Mucosa of descending colon (tissue), 3 donors: Measurements from ENCODE around the gene PTPRN2. TPM values are rescaled to one million over a fixed set of nuclear protein-coding genes. Genes with fewer than 3 reads are reported as not detected.

Source experiments
- ATAC-seq: fragments of 200-7000 bp; cut with Tn5 transposase; one replicate; pipeline ENCODE4 v1.9.1; 2020; ENCODE audit warnings: mild to moderate bottlenecking, moderate library complexity
- DNase-seq, 3 donors: peaks; one replicate each; pipeline ENCODE4 v3.0.0-alpha.2; 2020
- H3K36me3 ChIP-seq: fragments of 200-600 bp; one replicate; pipeline ENCODE4 v1.8.0; 2021; ENCODE audit warnings: low read depth, mild to moderate bottlenecking
- H3K4me1 ChIP-seq: fragments of 200-600 bp; one replicate; pipeline ENCODE4 v1.8.0; 2021; ENCODE audit warnings: low read depth, mild to moderate bottlenecking
- H3K4me3 ChIP-seq: fragments of 200-600 bp; one replicate; pipeline ENCODE4 v1.8.0; 2021; ENCODE audit warnings: mild to moderate bottlenecking
- H3K9me3 ChIP-seq: fragments of 200-600 bp; one replicate; pipeline ENCODE4 v1.8.0; 2021; ENCODE audit warnings: mild to moderate bottlenecking
- intact Hi-C, 2 donors: fragments of 100-400 bp; cut with DNase I in 1 of 2; cut with micrococcal nuclease in 1 of 2; formaldehyde crosslinking; loops; one replicate each; pipeline versions ENCODE4 v1.11.0 to v1.11.1; 2022; cut with DNase I, micrococcal nuclease
- total RNA-seq, 3 donors: library from RNA; stranded (reverse); fragmentation: NEBNext Ultra II Directional in 2 of 3; extraction: Animal tissue kit (Norgen Biotek cat#: 25700) in 2 of 3; gene quantifications; one replicate each; pipeline versions ENCODE4 v1.2.1 to v1.2.4, GENCODE V29; 2021 to 2023
- TF ChIP-seq, protein P1 (sequence below): fragments of 200-600 bp; IDR thresholded peaks from one replicate; pipeline ENCODE4 v1.8.0; 2022; ENCODE audit warnings: antibody characterized with exemption, mild to moderate bottlenecking
- donor health status: DM: no; HTN: no; CAD: no; lungs with moderate emphysema.
- donor health status: DM: no; HTN: no; CAD: no.
- donor health status: DM: no; HTN: yes; CAD: no.

The PTPRN2 gene
- total RNA-seq, 3 donors from 2014 or later = 12.5 to 28.0 (median 26.2) TPM

DNA sequence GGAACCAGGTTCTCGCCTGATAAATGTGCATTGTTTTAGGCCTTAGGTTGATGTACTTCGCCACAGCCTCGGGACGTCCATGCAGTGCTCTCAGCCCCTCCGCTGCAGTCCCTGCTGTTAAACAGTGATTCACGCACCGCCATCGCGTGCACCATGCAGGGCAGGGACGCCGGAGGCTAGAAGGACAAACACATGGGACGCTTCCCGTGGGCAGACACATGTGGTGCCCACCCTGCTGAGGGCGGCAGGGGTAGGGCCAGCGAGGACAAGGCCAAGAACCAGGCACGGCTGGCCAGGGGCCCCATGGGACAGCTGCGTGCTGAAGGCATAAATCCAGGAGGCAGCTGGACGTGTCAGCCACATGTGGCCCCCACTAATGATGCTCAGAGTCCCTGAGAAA lies 394.7 kb downstream of the PTPRN2 start:
- DNase-seq = no peak
- Histone ChIP-seq H3K36me3 (no peaks in the 10 kb centered on the region), H3K4me1 (no peaks in the 10 kb centered on the region), H3K9me3 (peaks cover 11% of the 10 kb centered on the region), H3K4me3 (no peak overlapping the region)
- intact Hi-C loops = no loop called here
- no peak for ATAC-seq
- TF ChIP-seq, protein P1, sequence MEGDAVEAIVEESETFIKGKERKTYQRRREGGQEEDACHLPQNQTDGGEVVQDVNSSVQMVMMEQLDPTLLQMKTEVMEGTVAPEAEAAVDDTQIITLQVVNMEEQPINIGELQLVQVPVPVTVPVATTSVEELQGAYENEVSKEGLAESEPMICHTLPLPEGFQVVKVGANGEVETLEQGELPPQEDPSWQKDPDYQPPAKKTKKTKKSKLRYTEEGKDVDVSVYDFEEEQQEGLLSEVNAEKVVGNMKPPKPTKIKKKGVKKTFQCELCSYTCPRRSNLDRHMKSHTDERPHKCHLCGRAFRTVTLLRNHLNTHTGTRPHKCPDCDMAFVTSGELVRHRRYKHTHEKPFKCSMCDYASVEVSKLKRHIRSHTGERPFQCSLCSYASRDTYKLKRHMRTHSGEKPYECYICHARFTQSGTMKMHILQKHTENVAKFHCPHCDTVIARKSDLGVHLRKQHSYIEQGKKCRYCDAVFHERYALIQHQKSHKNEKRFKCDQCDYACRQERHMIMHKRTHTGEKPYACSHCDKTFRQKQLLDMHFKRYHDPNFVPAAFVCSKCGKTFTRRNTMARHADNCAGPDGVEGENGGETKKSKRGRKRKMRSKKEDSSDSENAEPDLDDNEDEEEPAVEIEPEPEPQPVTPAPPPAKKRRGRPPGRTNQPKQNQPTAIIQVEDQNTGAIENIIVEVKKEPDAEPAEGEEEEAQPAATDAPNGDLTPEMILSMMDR = no peak

DNA sequence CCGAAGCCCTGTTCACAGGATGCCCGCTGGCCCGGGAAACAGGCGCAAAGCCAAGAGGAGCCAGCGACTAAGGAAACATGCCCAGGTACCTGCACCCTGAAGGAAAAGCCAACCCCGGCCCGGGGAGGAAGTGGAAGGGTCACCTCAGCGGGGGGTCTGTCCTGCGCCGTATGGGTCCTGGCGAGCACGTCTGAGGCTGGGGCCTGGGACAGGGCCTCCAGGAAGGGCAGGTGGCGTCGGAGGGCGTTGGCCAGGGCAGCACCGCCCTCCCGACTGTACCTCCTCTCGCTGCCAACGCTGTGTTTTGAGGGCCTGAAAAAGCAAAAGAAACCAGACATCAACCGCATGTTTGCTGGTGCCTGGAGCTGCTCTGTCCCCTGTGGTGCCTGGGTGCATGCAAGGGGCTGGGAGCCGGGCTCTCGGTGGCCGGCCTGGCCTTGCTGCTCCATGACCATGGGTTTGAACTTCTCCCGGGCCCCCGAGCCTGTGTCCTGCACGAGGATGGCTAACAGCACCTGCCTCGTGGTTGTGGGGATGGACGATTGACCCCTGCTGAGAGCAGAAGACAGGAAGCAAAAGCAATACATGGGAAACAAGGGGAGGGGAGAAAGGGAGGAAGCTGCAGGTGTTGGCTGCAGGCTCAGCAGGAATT lies 395.3 kb downstream of the PTPRN2 start:
- Histone ChIP-seq H3K4me1 (no peaks in the 10 kb centered on the region), H3K4me3 (no peak overlapping the region), H3K36me3 (no peaks in the 10 kb centered on the region), H3K9me3 (peaks cover 11% of the 10 kb centered on the region)
- TF ChIP-seq, protein P1 = no peak
- DNase-seq = no peak
- intact Hi-C loops = no loop called here
- no peak for ATAC-seq

DNA sequence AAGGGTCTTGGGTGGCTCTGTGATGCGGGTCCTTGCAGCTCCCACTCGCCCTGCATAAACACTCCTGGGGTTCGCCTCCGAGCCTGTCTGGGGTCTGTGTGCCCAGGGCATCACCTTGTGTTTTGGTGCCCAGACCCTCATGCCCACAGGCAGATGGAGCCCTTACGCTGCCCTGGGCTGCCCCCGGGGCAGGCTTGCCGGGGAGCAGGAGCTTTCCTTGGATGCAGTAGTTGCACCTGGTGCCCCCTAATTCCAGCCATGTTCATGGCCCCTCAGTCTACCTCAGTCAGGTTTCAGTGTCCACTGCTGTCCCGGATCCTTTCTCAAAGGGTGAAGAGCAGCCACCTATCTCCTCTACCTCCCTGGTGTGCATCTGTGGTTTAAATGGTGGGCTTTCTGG lies 396.0 kb downstream of the PTPRN2 start:
- TF ChIP-seq, protein P1 = no peak
- H3K9me3 ChIP-seq = peaks cover 11% of the 10 kb centered on the region
- DNase-seq (no peak), ATAC-seq (no peak)
- no peaks in the 10 kb centered on the region for H3K36me3 ChIP-seq
- intact Hi-C loops = no loop called here
- no peaks in the 10 kb centered on the region for H3K4me1 ChIP-seq
- H3K4me3 ChIP-seq = no peak overlapping the region

DNA sequence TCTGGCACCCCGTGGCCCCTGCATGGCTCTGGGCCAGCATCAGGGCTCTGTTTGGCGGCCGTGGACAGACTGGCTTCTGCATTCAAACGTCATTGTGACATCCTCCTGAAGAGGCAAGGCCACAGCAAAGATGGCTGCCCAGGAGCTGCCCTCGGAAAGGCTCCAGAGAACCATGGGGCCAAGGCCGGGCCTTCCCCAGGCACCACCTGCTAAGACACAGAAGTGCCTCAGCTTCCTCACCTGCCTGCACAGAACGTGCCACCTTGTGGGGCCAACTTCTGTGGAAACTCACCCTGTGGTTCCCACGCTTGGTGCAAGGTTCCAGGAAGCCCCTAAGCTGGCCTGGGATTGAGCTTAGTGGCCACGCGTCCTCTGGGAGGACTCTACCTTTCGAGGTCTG lies 396.9 kb downstream of the PTPRN2 start:
- intact Hi-C loops = no loop called here
- no peaks in the 10 kb centered on the region for H3K36me3 ChIP-seq
- DNase-seq (no peak), ATAC-seq (no peak)
- H3K9me3 ChIP-seq = peaks cover 5% of the 10 kb centered on the region
- no peaks in the 10 kb centered on the region for H3K4me1 ChIP-seq
- H3K4me3 ChIP-seq = no peak overlapping the region
- TF ChIP-seq, protein P1 = no peak

DNA sequence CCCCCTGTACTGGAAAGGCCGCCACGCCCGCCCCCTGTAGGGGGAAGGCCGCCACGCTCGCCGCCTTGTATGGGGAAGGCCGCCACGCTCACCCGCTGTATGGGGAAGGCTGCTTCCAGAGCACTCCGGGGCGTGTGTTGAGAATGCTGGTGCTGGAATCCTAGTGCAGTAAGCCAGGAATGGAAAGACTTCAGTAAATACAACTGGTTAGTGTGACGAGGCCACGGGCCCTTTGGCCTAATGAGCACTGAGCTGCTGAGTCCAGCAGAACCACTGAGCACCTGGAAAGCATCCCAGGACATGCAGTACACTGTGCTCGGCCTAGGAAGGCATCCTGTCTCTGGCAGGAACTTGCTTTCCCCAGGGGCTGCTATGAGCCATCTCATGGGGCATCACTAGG lies 398.9 kb downstream of the PTPRN2 start:
- Histone ChIP-seq H3K9me3 (no peaks in the 10 kb centered on the region), H3K4me1 (no peaks in the 10 kb centered on the region), H3K36me3 (no peaks in the 10 kb centered on the region), H3K4me3 (no peak overlapping the region)
- TF ChIP-seq, protein P1 = no peak
- intact Hi-C loops = no loop called here
- ATAC-seq (no peak), DNase-seq (no peak)

DNA sequence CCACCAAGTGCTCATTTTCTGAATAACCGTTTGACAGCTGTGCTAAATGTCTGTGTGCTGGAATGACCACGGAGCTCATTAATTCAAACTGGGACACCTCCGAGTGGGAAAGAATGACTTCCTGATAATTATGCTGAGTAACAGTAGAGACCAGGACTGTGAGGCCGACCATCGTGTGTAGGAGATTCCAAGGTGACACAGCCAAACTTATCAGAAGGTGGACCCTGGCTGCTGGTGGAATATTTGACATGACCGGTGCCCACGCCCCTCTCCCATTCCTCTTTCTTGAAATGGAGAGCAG lies 400.0 kb downstream of the PTPRN2 start:
- intact Hi-C loops = no loop called here
- no peaks in the 10 kb centered on the region for H3K4me1 ChIP-seq
- no peaks in the 10 kb centered on the region for H3K36me3 ChIP-seq
- ATAC-seq (no peak), DNase-seq (no peak)
- H3K9me3 ChIP-seq = no peaks in the 10 kb centered on the region
- TF ChIP-seq, protein P1 = no peak
- no peak overlapping the region for H3K4me3 ChIP-seq
